ENCODE results near the gene ASRGL1. TPM values are rescaled to one million over a fixed set of nuclear protein-coding genes. Genes with fewer than 3 reads are reported as not detected.

Gene ASRGL1
- total and polyA plus RNA-seq, 2 donors (not counting 1 experiment from before 2014, with no cell fraction given) = 0.49 to 1.3 TPM

DNA sequence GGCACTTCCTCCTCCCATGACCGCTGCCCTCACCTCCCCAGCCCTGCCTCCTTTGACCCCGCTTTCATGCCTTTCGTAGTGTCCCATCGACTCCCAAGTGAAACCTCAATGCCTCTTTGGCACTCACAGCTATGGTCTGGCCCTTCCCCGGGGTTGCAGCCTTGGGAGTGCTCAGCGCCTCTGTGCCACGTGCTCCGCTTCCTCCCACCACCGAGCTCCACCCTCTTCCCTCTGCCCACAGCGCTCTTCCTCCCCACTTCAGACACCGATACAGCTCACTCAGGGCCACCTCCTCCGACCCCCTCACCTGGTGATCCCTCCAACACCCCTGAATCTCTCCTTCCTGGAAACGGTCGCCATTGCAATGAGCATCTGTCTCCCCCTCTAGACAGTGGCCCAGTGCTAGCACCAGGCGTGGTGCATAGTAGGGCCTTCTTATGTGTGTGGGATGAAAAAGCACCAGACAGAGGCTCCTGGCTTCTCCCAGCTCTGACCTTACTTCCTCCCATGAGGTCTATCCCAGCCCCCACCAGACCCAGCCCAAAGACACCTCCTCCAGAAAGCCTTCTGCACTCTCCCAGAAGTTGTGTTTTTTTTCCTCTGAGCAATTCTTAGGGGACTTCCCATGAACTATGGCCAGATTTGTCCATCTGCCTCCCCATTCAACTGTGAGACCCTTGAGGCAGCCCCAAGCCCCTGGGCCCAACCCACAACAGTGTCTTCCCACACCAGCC, 65.1 kb downstream of the ASRGL1 start:
- Histone ChIP-seq H3K9me3 (ENCODE audit: control extremely low read depth in 1 of 3, control insufficient read depth in 2 of 3, insufficient read depth in 1 of 3, low read length in 2 of 3) (no peaks in the 10 kb centered on the region), H3K27me3 (replicated peaks in 1 of 4; ENCODE audit: control extremely low read depth in 1 of 4, control insufficient read depth in 3 of 4, insufficient read depth in 4 of 4, low read length in 3 of 4) (peaks cover 0 to 8% (median 0%) of the 10 kb centered on the region in 4 experiments), H3K4me3 (ENCODE audit: control extremely low read depth in 1 of 5, extremely low read depth in 1 of 5, insufficient read depth in 1 of 5, low read depth in 2 of 5, low read length in 4 of 5) (peak overlapping the region in 1 of 5 experiments; percentile 33), H3K79me2 (ENCODE audit: control insufficient read depth, insufficient read depth, low read length) (no peaks in the 10 kb centered on the region), H3K36me3 (replicated peaks in 1 of 2; ENCODE audit: control extremely low read depth in 1 of 2, control insufficient read depth in 1 of 2, extremely low read depth in 1 of 2, insufficient read depth in 2 of 2, low read length in 1 of 2) (no peaks in the 10 kb centered on the region), H4K20me1 (ENCODE audit: control insufficient read depth, insufficient read depth, low read length, poor library complexity, severe bottlenecking) (no peaks in the 10 kb centered on the region), H3K9ac (ENCODE audit: low read length) (no peak overlapping the region), H3K4me2 (replicated peaks; ENCODE audit: low read depth, low read length, poor library complexity, severe bottlenecking) (peak overlapping the region; percentile 66), H3K4me1 (ENCODE audit: control insufficient read depth in 2 of 2, insufficient read depth in 2 of 2, low read length in 2 of 2) (peaks cover 9 to 11% of the 10 kb centered on the region in 2 donors), H3K27ac (ENCODE audit: low read length in 2 of 2) (no peak overlapping the region), H2AFZ (ENCODE audit: insufficient read depth, low read depth, low read length, poor library complexity, severe bottlenecking) (peak overlapping the region; percentile 84)
- CTCF ChIA-PET = interaction anchor here (1.3 kb wide), 1 partner anchor 22 kb away, joined by 4 read pairs; no protein-coding TSS in a partner anchor
- POLR2A ChIA-PET = interaction anchor here (0.5 kb wide), 1 partner anchor 474 kb away, joined by 3 read pairs; no protein-coding TSS in a partner anchor
- 21% methylated on average over 12 of the region's 15 CpGs for WGBS (ENCODE audit: insufficient coverage)
- DNase-seq (no peak), ATAC-seq (ENCODE audit: low read depth) (no peak)
- H3K4me3 Mint-ChIP-seq = peak overlapping the region; percentile 34
- H3K4me1 Mint-ChIP-seq = peaks cover 9% of the 10 kb centered on the region
- intact Hi-C loops (cut with micrococcal nuclease) = no loop called here
- H3K27me3 Mint-ChIP-seq = peaks cover 18% of the 10 kb centered on the region
- no peak for TF ChIP-seq EZH2 (IDR thresholded peaks at IDR 0.05; ENCODE audit: borderline replicate concordance, insufficient read depth, low read depth, low read length, poor library complexity, severe bottlenecking)
- TF ChIP-seq, protein P1, sequence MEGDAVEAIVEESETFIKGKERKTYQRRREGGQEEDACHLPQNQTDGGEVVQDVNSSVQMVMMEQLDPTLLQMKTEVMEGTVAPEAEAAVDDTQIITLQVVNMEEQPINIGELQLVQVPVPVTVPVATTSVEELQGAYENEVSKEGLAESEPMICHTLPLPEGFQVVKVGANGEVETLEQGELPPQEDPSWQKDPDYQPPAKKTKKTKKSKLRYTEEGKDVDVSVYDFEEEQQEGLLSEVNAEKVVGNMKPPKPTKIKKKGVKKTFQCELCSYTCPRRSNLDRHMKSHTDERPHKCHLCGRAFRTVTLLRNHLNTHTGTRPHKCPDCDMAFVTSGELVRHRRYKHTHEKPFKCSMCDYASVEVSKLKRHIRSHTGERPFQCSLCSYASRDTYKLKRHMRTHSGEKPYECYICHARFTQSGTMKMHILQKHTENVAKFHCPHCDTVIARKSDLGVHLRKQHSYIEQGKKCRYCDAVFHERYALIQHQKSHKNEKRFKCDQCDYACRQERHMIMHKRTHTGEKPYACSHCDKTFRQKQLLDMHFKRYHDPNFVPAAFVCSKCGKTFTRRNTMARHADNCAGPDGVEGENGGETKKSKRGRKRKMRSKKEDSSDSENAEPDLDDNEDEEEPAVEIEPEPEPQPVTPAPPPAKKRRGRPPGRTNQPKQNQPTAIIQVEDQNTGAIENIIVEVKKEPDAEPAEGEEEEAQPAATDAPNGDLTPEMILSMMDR (IDR thresholded peaks at IDR 0.05) = no peak
- no peaks in the 10 kb centered on the region for H3K9me3 Mint-ChIP-seq (ENCODE audit: insufficient read depth)
- no peak overlapping the region for H3K27ac Mint-ChIP-seq
